Uterus (tissue), 2 donors: Measurements from ENCODE around the gene DBI.
"Not testable (repeated sequence)": the region's sequence is repeated elsewhere in the genome, so short reads cannot be mapped to it uniquely, and the experiment has no call there.

Experiments used
- CTCF ChIP-seq, 4 experiments: fragments of 200-600 bp in 2 of 4; fragments of 450-650 bp in 2 of 4; sonication (generic) in 2 of 4; IDR thresholded peaks; one replicate each; pipeline ENCODE4 v1.5.1; 2016 to 2019; ENCODE audit warnings: antibody characterized with exemption in 4 of 4, mild to moderate bottlenecking in 2 of 4, moderate library complexity in 1 of 4
- POLR2A ChIP-seq, 2 donors: fragments of 450-650 bp; IDR thresholded peaks; one replicate each; pipeline ENCODE4 v1.6.1; 2016; ENCODE audit warnings: antibody characterized with exemption in 2 of 2, mild to moderate bottlenecking in 1 of 2, moderate library complexity in 1 of 2

GRCh38 chr2:119376406-119376805 is 9.6 kb downstream of the DBI start:
- TF ChIP-seq CTCF, POLR2A (IDR thresholded peaks at IDR 0.05): not testable (repeated sequence)
